ENCODE data around the gene MAGEA1. TPM values are rescaled to one million over a fixed set of nuclear protein-coding genes. Genes with fewer than 3 reads are reported as not detected.

MAGEA1 gene
- total RNA-seq, 1 donor, result not detected

DNA sequence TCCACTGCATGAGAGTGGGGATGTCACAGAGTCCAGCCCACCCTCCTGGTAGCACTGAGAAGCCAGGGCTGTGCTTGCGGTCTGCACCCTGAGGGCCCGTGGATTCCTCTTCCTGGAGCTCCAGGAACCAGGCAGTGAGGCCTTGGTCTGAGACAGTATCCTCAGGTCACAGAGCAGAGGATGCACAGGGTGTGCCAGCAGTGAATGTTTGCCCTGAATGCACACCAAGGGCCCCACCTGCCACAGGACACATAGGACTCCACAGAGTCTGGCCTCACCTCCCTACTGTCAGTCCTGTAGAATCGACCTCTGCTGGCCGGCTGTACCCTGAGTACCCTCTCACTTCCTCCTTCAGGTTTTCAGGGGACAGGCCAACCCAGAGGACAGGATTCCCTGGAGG is 2.7 kb downstream of the MAGEA1 start:
- TF ChIP-seq, protein P1, sequence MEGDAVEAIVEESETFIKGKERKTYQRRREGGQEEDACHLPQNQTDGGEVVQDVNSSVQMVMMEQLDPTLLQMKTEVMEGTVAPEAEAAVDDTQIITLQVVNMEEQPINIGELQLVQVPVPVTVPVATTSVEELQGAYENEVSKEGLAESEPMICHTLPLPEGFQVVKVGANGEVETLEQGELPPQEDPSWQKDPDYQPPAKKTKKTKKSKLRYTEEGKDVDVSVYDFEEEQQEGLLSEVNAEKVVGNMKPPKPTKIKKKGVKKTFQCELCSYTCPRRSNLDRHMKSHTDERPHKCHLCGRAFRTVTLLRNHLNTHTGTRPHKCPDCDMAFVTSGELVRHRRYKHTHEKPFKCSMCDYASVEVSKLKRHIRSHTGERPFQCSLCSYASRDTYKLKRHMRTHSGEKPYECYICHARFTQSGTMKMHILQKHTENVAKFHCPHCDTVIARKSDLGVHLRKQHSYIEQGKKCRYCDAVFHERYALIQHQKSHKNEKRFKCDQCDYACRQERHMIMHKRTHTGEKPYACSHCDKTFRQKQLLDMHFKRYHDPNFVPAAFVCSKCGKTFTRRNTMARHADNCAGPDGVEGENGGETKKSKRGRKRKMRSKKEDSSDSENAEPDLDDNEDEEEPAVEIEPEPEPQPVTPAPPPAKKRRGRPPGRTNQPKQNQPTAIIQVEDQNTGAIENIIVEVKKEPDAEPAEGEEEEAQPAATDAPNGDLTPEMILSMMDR (IDR thresholded peaks at IDR 0.05; ENCODE audit: insufficient read depth, low read length), result no peak
- H3K4me3 ChIP-seq (ENCODE audit: low read depth, low read length), result no peak overlapping the region
- no peak for DNase-seq (ENCODE audit: low read depth)

DNA sequence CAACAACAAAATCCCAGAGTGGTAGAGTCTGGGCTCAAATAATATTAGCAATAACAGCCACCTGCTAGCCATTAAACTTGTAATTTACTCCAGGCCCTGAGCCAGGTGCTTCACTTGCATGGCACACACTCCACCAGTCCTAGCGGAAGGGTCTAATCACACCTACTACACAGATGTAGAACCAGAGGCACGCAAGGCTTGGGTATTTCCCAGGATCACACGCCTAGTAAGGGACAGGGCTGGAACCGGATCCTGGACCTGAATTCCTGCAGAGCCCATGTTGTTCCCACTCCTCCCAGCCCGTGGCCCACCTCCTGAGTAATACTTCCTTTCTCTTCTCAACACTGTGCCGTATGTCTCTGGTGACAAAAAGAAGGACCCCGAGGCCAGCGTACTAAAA is 5.7 kb downstream of the MAGEA1 start:
- TF ChIP-seq, protein P1 (IDR thresholded peaks at IDR 0.05; ENCODE audit: insufficient read depth, low read length), result no peak
- no peak for DNase-seq (ENCODE audit: low read depth)
- no peak overlapping the region for H3K4me3 ChIP-seq (ENCODE audit: low read depth, low read length)

DNA sequence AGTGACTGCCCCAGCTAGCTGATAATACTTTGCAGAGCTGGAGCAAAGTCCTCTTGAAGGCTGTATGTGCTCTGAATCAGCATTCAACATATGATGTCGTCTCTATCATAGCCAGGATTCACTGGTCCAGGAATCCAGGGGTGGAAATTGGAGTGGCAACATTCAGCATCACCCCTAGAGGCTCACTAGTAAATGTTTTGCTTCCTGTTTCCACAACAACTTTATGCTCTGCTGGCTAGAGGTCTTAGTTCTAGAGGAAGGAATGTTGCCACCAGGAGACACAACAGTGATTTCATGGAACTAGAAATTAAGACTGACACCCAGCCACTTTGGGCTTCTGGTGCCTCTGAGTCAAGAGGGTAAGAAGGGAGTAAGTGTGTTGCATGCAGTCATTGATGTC is 11.3 kb downstream of the MAGEA1 start:
- no peak overlapping the region for H3K4me3 ChIP-seq (ENCODE audit: low read depth, low read length)
- TF ChIP-seq, protein P1 (IDR thresholded peaks at IDR 0.05; ENCODE audit: insufficient read depth, low read length), result no peak
- DNase-seq (ENCODE audit: low read depth), result no peak

DNA sequence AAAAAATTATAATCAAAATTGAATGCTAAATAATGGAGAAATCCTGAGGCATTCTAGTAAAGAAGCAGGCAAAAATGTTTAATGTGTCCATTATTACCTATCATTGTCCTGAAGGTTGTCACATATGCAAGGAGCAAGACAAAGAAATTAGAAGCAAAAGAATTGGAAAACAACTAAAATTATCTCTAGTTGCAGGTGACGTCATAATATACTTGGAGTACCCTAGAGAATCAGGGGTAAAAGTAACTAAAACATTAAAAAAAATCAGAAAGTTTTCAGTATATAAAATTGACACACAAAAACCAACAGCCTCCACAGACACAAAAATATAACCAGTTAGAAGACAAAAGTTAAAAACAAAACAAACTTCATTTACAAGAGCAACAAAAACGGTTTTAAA is 21.4 kb downstream of the MAGEA1 start:
- no peak overlapping the region for H3K4me3 ChIP-seq (ENCODE audit: low read depth, low read length)
- no peak for DNase-seq (ENCODE audit: low read depth)
- TF ChIP-seq, protein P1 (IDR thresholded peaks at IDR 0.05; ENCODE audit: insufficient read depth, low read length), result no peak

GRCh38 chrX:153206425-153207046 is 27.5 kb downstream of the MAGEA1 start:
- no peak overlapping the region for H3K4me3 ChIP-seq (ENCODE audit: low read depth, low read length)
- DNase-seq (ENCODE audit: low read depth), result no peak

GRCh38 chrX:153209347-153209746 is 30.3 kb downstream of the MAGEA1 start:
- TF ChIP-seq, protein P1 (IDR thresholded peaks at IDR 0.05; ENCODE audit: insufficient read depth, low read length), result no peak
- DNase-seq (ENCODE audit: low read depth), result no peak
- H3K4me3 ChIP-seq (ENCODE audit: low read depth, low read length), result no peak overlapping the region

More at GRCh38 chrX:153206425-153207046, 27.5 kb downstream of the MAGEA1 start:
- TF ChIP-seq, protein P1 (IDR thresholded peaks at IDR 0.05; ENCODE audit: insufficient read depth, low read length), result no peak

DNA sequence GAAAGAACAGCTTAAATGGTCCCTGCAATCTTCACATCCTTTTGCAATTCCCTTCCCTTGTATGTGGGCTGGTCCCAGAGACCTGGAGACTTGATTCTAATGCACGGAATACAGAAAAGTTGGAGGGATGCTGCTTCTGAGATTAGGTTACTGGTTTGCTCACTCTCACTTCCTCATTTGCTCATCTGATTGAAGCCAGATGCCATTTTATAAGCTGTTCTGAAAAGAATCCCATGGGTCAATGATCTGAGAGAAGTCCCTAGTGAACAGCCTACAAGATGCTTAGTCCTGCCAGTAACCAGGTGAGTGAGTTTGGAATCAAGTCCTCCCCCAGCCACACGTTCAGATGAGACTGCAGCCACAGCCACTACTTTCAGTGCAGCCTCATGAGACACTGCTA is 35.9 kb downstream of the MAGEA1 start:
- TF ChIP-seq, protein P1 (IDR thresholded peaks at IDR 0.05; ENCODE audit: insufficient read depth, low read length), result no peak

More for the DNA sequence above, 35.9 kb downstream of the MAGEA1 start:
- DNase-seq (ENCODE audit: low read depth), result no peak
- no peak overlapping the region for H3K4me3 ChIP-seq (ENCODE audit: low read depth, low read length)

Measured in fibroblast of the aortic adventitia (primary cell).